Kidney capillary endothelial cell (primary cell): Measurements from ENCODE around the gene PACSIN3.
"Not testable (repeated sequence)": the region's sequence is repeated elsewhere in the genome, so short reads cannot be mapped to it uniquely, and the experiment has no call there.

ENCODE experiments used
- DNase-seq: peaks from one replicate; pipeline ENCODE4 v3.0.0-alpha.2; 2018; ENCODE audit warnings: low spot score

The PACSIN3 gene

GRCh38 chr11:47186076-47186699 is at the start of gene PACSIN3:
Gene PACSIN3 (minus strand): TSS chr11:47186434. CDS start chr11:47182727, 3,707 bp downstream.
- DNase-seq = no peak

- DNase-seq = no peak
Measured at GRCh38 chr11:47235163-47235562, 48.9 kb upstream of the PACSIN3 start.

- DNase-seq = no peak
Measured at GRCh38 chr11:47234669-47235100, 48.5 kb upstream of the PACSIN3 start.

- no peak for DNase-seq
Measured at GRCh38 chr11:47233989-47234668, 47.9 kb upstream of the PACSIN3 start.

GRCh38 chr11:47233051-47233450 is 46.8 kb upstream of the PACSIN3 start:
- DNase-seq = no peak

- DNase-seq = no peak
Measured at GRCh38 chr11:47229161-47229560, 42.9 kb upstream of the PACSIN3 start.

GRCh38 chr11:47225552-47226400 is 39.5 kb upstream of the PACSIN3 start:
- DNase-seq = no peak

GRCh38 chr11:47222696-47223095 is 36.5 kb upstream of the PACSIN3 start:
- DNase-seq = no peak

- DNase-seq = peak; percentile 82
Measured at GRCh38 chr11:47220401-47220821, 34.2 kb upstream of the PACSIN3 start.

- DNase-seq = peak; percentile 82
Measured at GRCh38 chr11:47216121-47216798, 30.0 kb upstream of the PACSIN3 start.

GRCh38 chr11:47215366-47215910 is 29.2 kb upstream of the PACSIN3 start:
- DNase-seq = peak; percentile 30

GRCh38 chr11:47213950-47214565 is 27.8 kb upstream of the PACSIN3 start:
- DNase-seq = peak; percentile 60

GRCh38 chr11:47212938-47213337 is 26.7 kb upstream of the PACSIN3 start:
- DNase-seq = no peak

- no peak for DNase-seq
Measured at GRCh38 chr11:47208628-47209027, 22.4 kb upstream of the PACSIN3 start.

- DNase-seq = not testable (repeated sequence)
Measured at GRCh38 chr11:47208008-47208552, 21.8 kb upstream of the PACSIN3 start.

GRCh38 chr11:47207459-47207858 is 21.2 kb upstream of the PACSIN3 start:
- no peak for DNase-seq

- not testable (repeated sequence) for DNase-seq
Measured at GRCh38 chr11:47206577-47206976, 20.3 kb upstream of the PACSIN3 start.

GRCh38 chr11:47204637-47204989 is 18.4 kb upstream of the PACSIN3 start:
- no peak for DNase-seq

GRCh38 chr11:47202576-47202975 is 16.3 kb upstream of the PACSIN3 start:
- DNase-seq = no peak

- DNase-seq = no peak
Measured at GRCh38 chr11:47201015-47201414, 14.8 kb upstream of the PACSIN3 start.

- DNase-seq = not testable (repeated sequence)
Measured at GRCh38 chr11:47198161-47198560, 11.9 kb upstream of the PACSIN3 start.
